Endothelial cell of umbilical vein (primary cell): ENCODE results near the gene BLOC1S2. TPM values are rescaled to one million over a fixed set of nuclear protein-coding genes. Genes with fewer than 3 reads are reported as not detected.

Experiments used
- BruUV-seq: library from RNA; stranded (reverse); fragments of 400-500 nt; replicated peaks from 2 replicates; lab custom pipeline; 2021; lab: Mats Ljungman, UMichigan
- CTCF ChIA-PET: fragments of 300-600, 350-600 bp; sonication (Branson Sonifier 250); formaldehyde crosslinking; loops from one replicate; lab custom pipeline; 2021; ENCODE audit warnings: antibody characterized with exemption, inconsistent platforms; lab: Charles Lee
- POLR2A ChIA-PET: fragments of 300-600, 350-600 bp; sonication (Branson Sonifier 250); formaldehyde crosslinking; loops from one replicate; lab custom pipeline; 2021; ENCODE audit warnings: antibody characterized with exemption, inconsistent platforms; lab: Charles Lee
- DNase-seq: peaks from one replicate; pipeline ENCODE4 v3.0.0-alpha.2; 2011; ENCODE audit warnings: low read depth, low spot score
- FAIRE-seq: peaks from 2 replicates; lab custom pipeline; 2011; peaks lifted over from hg19 to GRCh38; lab: Jason Lieb, UNC
- H2AFZ ChIP-seq: 2 replicates; pipeline ENCODE4 v1.6.0; 2012; ENCODE audit warnings: low read depth, low read length, control low read depth, inconsistent platforms
- H3K27ac ChIP-seq: 2 replicates; pipeline ENCODE4 v1.5.1; 2011; ENCODE audit warnings: low read depth, mild to moderate bottlenecking, control low read depth, low read length, moderate library complexity; ENCODE audit not compliant: insufficient read depth
- H3K27me3 ChIP-seq, 2 experiments: 2 replicates each; pipeline versions ENCODE4 v1.6.0 to v1.6.1; 2011; ENCODE audit warnings: low read length in 2 of 2, mixed read lengths in 1 of 2; ENCODE audit not compliant: control insufficient read depth in 2 of 2, insufficient read depth in 2 of 2
- H3K36me3 ChIP-seq, 2 experiments: 2 replicates in 1 of 2; 3 replicates in 1 of 2; pipeline ENCODE4 v1.5.1; 2011; ENCODE audit warnings: low read length in 2 of 2, mild to moderate bottlenecking in 1 of 2, moderate library complexity in 1 of 2; ENCODE audit not compliant: control insufficient read depth in 2 of 2, insufficient read depth in 2 of 2; ENCODE audit errors: extremely low read depth in 1 of 2
- H3K4me1 ChIP-seq: 3 replicates; pipeline ENCODE4 v1.5.1; 2011; ENCODE audit warnings: mild to moderate bottlenecking, low read length; ENCODE audit not compliant: control insufficient read depth, insufficient read depth; ENCODE audit errors: extremely low read depth
- H3K4me2 ChIP-seq: 2 replicates; pipeline ENCODE4 v1.6.1; 2011; ENCODE audit warnings: low read length, control low read depth, mixed read lengths; ENCODE audit not compliant: insufficient read depth
- H3K4me3 ChIP-seq, 3 experiments: fragments of 200-600 bp in 1 of 3; sonication (generic), shearing (Covaris generic) in 1 of 3; replicated peaks in 1 of 3; 2 replicates each; pipeline ENCODE4 v1.5.1; 2011 to 2016; ENCODE audit warnings: control low read depth in 3 of 3, low read length in 3 of 3, mild to moderate bottlenecking in 2 of 3, inconsistent platforms in 1 of 3, low read depth in 1 of 3, moderate library complexity in 1 of 3; ENCODE audit not compliant: insufficient read depth in 1 of 3
- H3K79me2 ChIP-seq: 2 replicates; pipeline ENCODE4 v1.6.0; 2012; ENCODE audit warnings: low read length, inconsistent platforms; ENCODE audit not compliant: control insufficient read depth, insufficient read depth
- H3K9ac ChIP-seq: replicated peaks from 2 replicates; pipeline ENCODE3; 2011; ENCODE audit warnings: low read length, control low read depth; ENCODE audit not compliant: insufficient read depth; ENCODE audit errors: extremely low read depth
- H3K9me1 ChIP-seq: replicated peaks from 3 replicates; pipeline ENCODE4 v1.6.0; 2011; ENCODE audit warnings: mild to moderate bottlenecking, low read length; ENCODE audit not compliant: control insufficient read depth, insufficient read depth; ENCODE audit errors: extremely low read depth
- H3K9me3 ChIP-seq: replicated peaks from 2 replicates; pipeline ENCODE4 v1.5.1; 2012; ENCODE audit warnings: low read length, inconsistent platforms; ENCODE audit not compliant: control insufficient read depth, insufficient read depth
- H4K20me1 ChIP-seq: replicated peaks from 2 replicates; pipeline ENCODE3; 2011; ENCODE audit warnings: mild to moderate bottlenecking, low read length; ENCODE audit not compliant: control insufficient read depth, insufficient read depth; ENCODE audit errors: extremely low read depth
- EZH2 ChIP-seq: IDR thresholded peaks from 2 replicates; pipeline ENCODE4 v1.6.1; 2012; ENCODE audit warnings: borderline replicate concordance, low read depth, mild to moderate bottlenecking, moderate library complexity, low read length, inconsistent platforms; ENCODE audit not compliant: severe bottlenecking
- FOS ChIP-seq: IDR thresholded peaks from 2 replicates; pipeline ENCODE4 v1.6.1; 2011; ENCODE audit warnings: mild to moderate bottlenecking, low read length, moderate library complexity, borderline replicate concordance; ENCODE audit not compliant: insufficient read depth
- GATA2 ChIP-seq: IDR thresholded peaks from 2 replicates; pipeline ENCODE4 v1.7.0; 2011; ENCODE audit warnings: low read depth, mild to moderate bottlenecking, moderate library complexity, mixed read lengths, low read length; ENCODE audit not compliant: insufficient read length, insufficient read depth
- JUN ChIP-seq: IDR thresholded peaks from 2 replicates; pipeline ENCODE4 v1.6.1; 2011; ENCODE audit warnings: borderline replicate concordance, low read depth; ENCODE audit not compliant: insufficient read length, insufficient read depth
- MYC ChIP-seq: IDR thresholded peaks from one replicate; pipeline ENCODE4 v1.6.1; 2011; ENCODE audit warnings: mild to moderate bottlenecking, low read depth, low read length
- POLR2A ChIP-seq: IDR thresholded peaks from 2 replicates; pipeline ENCODE4 v1.6.1; 2012; ENCODE audit warnings: low read depth, mild to moderate bottlenecking, control low read depth, low read length
- POLR2AphosphoS5 ChIP-seq: IDR thresholded peaks from 2 replicates; pipeline ENCODE4 v1.6.1; 2012; ENCODE audit warnings: low read depth, mild to moderate bottlenecking, control low read depth, low read length, moderate library complexity; ENCODE audit not compliant: insufficient read depth
- dilution Hi-C: fragments of 300-500 bp; cut with MboI; formaldehyde crosslinking; loops from one replicate; pipeline ENCODE4 v1.15.0; 2019; ENCODE audit warnings: low sequenced_read_pairs; ENCODE audit not compliant: extremely low pct_ligation_motif_present
- intact Hi-C: fragments of 100-400 bp; cut with micrococcal nuclease; formaldehyde crosslinking; loops from one replicate; pipeline ENCODE4 v1.10.0; 2022
- polyA plus RNA-seq, 4 experiments: library from polyadenylated mRNA; depleted of rRNA in 3 of 4; stranded (reverse) in 3 of 4; unstranded in 1 of 4; fragments of >200 nt; gene quantifications; 2 replicates each; pipeline versions ENCODE4 v1.2.1 to v1.2.3, GENCODE V29; 2011 to 2012; ENCODE audit warnings: missing spikeins in 1 of 4
- total RNA-seq: library from RNA; stranded (reverse); gene quantifications from 2 replicates; pipeline ENCODE4 v1.2.3, GENCODE V29; 2021
- TF ChIP-seq, protein P1 (sequence below), 2 donors: IDR thresholded peaks; 1 replicate in 1 of 2; 2 replicates in 1 of 2; pipeline ENCODE4 v1.5.1; 2011; ENCODE audit warnings: low read length in 2 of 2, mild to moderate bottlenecking in 2 of 2, moderate library complexity in 2 of 2, control low read depth in 1 of 2, inconsistent platforms in 1 of 2, low read depth in 1 of 2; ENCODE audit not compliant: insufficient read depth in 1 of 2; ENCODE audit errors: extremely low read depth in 1 of 2
- TF ChIP-seq, protein P2 (sequence below): IDR thresholded peaks from 2 replicates; pipeline ENCODE4 v1.6.1; 2011; ENCODE audit not compliant: insufficient read depth, insufficient read length

BLOC1S2 gene
- total and polyA plus RNA-seq, 2 donors (not counting 3 experiments of a cell fraction or from before 2014, with no cell fraction given), result 18.7 to 45.9 TPM

DNA sequence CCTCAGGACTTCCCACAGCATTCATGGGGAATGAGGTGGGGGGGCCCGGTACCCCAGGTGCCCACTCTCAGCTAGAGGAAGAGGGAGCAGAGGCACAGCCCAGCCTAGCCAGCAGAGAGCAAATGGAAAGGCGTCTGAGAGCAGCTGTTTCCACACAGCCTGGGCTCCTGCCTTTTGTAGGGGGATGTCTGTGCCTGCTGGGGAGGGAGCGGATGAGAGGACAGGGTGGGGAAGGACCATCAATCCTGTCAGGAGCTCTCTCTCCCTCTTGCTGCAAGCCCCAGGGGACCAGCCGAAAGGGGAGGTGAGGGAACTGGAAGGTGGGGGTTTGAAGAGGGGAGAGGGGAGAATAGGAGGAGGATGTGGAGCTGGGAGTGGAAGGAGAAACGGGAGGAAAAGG is 43.6 kb upstream of the BLOC1S2 start, which contains the start of gene PKD2L1:
Gene PKD2L1 (minus strand): TSS at position 150 of the 400 bp plus-strand sequence. CDS start 125 bp downstream, at position 25.
- DNase-seq (no peak), FAIRE-seq (no peak)
- H2AFZ ChIP-seq, result no peak within 1 kb of the TSS
- POLR2A ChIA-PET, result no interaction called here
- no peaks in the 10 kb centered on the region for H3K36me3 ChIP-seq
- dilution Hi-C loops (no loop called here), intact Hi-C loops (no loop called here)
- BruUV-seq, result no TSS peak
- CTCF ChIA-PET, result interaction anchor here (0.9 to 2.0 kb wide), 6 partner anchors 11 to 548 kb away, joined by 3 to 7 read pairs (median 4); no protein-coding TSS in a partner anchor
- no peak within 1 kb of the TSS for H3K27ac ChIP-seq
- no peaks in the 10 kb centered on the region for H3K9me3 ChIP-seq
- H3K9me1 ChIP-seq, result no peaks in the 10 kb centered on the region
- no peak within 1 kb of the TSS for H3K4me3 ChIP-seq
- H3K9ac ChIP-seq, result no peak within 1 kb of the TSS
- H3K4me2 ChIP-seq, result no peak within 1 kb of the TSS
- H3K79me2 ChIP-seq, result no peaks in the 10 kb centered on the region
- H3K4me1 ChIP-seq, result no peaks in the 10 kb centered on the region
- TF ChIP-seq GATA2 (no peak), POLR2AphosphoS5 (no peak), MYC (no peak), POLR2A (no peak), EZH2 (no peak), JUN (no peak), FOS (no peak)
- TF ChIP-seq, protein P1, sequence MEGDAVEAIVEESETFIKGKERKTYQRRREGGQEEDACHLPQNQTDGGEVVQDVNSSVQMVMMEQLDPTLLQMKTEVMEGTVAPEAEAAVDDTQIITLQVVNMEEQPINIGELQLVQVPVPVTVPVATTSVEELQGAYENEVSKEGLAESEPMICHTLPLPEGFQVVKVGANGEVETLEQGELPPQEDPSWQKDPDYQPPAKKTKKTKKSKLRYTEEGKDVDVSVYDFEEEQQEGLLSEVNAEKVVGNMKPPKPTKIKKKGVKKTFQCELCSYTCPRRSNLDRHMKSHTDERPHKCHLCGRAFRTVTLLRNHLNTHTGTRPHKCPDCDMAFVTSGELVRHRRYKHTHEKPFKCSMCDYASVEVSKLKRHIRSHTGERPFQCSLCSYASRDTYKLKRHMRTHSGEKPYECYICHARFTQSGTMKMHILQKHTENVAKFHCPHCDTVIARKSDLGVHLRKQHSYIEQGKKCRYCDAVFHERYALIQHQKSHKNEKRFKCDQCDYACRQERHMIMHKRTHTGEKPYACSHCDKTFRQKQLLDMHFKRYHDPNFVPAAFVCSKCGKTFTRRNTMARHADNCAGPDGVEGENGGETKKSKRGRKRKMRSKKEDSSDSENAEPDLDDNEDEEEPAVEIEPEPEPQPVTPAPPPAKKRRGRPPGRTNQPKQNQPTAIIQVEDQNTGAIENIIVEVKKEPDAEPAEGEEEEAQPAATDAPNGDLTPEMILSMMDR (IDR thresholded peaks at IDR 0.05; ENCODE audit: extremely low read depth in 1 of 2, insufficient read depth in 1 of 2, low read depth in 1 of 2, low read length in 2 of 2), result no peak
- TF ChIP-seq, protein P2, sequence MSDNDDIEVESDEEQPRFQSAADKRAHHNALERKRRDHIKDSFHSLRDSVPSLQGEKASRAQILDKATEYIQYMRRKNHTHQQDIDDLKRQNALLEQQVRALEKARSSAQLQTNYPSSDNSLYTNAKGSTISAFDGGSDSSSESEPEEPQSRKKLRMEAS, result no peak
- no peaks in the 10 kb centered on the region for H4K20me1 ChIP-seq
- peaks cover 30 to 38% of the 10 kb centered on the region in 2 experiments for H3K27me3 ChIP-seq
